HG02763 (cell line): ENCODE measurements around the gene C1GALT1.
"Not testable (repeated sequence)": the region's sequence is repeated elsewhere in the genome, so short reads cannot be mapped to it uniquely, and the experiment has no call there.

ENCODE experiments used
- ATAC-seq: cut with Tn5 transposase; IDR thresholded peaks from one replicate; pipeline ENCODE4 v1.9.1; 2021; ENCODE audit warnings: mild to moderate bottlenecking, moderate library complexity; ENCODE audit not compliant: unreplicated experiment

C1GALT1 gene

GRCh38 chr7:7231865-7232264 is 49.5 kb downstream of the C1GALT1 start:
- ATAC-seq = no peak

DNA sequence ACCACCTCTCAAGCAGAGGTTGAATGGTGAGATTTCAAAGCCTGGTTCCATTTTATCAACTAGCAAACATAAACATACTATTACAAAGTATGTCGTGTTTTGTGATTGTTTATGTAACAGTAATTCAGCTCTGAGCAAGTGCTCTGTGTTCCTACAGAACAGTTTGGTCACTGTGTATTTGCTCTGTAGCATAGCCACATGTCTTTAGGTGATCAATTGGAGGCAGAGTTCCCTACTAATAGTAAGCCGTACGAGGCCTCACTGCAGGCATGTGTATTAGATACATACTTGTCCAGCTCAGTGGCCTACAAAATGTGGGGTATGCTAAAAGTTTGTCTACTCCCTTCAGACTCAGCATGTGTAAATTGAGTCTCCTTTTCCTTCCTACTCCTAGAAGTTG is 53.0 kb downstream of the C1GALT1 start:
- ATAC-seq = no peak

GRCh38 chr7:7236041-7236440 is 53.7 kb downstream of the C1GALT1 start:
- no peak for ATAC-seq

DNA sequence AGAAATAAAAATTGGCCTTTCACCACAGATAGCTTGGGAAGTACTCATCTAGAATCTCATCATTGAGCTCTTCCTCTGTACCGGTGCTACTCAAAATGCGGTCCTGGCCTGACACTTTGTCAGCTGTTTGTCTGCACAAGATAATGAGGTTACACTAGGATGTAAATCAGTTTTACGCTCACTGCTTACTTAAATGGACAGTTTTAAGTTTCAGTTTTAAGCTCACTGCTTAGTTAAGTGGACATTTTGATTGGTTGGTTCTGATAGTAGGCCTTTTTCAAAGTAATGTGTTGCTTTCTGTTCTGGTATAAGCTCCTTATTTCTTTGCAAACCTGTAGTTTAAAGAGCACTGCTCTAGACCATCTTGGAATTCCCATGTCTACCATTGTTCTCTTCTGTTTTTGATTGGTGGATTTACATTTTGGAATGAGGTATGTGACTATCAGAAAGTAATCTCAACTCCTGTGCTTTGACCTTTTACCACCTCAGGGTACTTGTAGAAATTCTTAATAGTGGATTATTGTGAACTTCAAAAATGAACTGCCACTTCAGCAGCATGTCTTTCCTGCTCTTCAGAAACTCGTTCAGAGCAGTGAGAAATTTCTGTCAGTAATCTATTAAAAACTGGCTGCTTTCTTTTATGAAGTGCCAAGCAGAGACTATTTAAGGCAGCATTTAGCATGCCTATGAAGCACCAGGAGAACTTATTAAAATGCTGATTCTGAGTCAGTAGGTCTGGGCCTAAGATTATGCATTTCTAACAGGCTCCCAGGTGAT is 55.0 kb downstream of the C1GALT1 start:
- ATAC-seq = no peak

DNA sequence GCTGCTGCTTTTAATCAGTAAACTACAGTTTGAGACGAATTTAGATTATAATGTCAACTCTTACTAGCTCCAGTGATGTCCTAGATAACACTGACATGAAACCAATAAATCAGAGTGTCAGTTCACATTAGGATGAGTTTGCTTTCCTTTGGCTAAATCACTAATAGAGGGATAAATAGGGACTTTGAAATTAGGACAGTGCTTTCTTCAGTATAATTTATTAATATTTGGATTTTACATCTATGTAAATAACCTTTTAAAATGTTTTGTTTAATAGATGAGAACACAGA is 55.6 kb downstream of the C1GALT1 start:
- ATAC-seq = no peak

DNA sequence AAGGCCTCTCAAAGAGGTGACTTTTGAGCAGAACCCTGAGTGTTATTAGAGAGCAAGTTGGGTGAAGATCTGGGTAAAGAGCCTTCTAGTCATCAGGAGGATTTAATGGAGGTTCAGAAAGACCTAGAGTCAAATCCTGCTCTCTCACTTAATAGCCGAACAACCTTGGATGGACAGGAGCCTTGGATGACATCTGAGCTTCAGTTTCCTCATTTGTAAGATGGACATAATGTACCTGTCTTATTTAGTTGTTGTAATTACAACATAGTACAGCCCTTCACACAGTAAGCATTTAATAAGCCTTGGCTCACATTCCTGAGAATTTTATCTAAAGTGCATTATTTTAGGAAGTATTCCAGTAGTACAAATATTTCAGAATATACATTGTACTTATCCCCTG is 57.0 kb downstream of the C1GALT1 start:
- ATAC-seq = no peak

DNA sequence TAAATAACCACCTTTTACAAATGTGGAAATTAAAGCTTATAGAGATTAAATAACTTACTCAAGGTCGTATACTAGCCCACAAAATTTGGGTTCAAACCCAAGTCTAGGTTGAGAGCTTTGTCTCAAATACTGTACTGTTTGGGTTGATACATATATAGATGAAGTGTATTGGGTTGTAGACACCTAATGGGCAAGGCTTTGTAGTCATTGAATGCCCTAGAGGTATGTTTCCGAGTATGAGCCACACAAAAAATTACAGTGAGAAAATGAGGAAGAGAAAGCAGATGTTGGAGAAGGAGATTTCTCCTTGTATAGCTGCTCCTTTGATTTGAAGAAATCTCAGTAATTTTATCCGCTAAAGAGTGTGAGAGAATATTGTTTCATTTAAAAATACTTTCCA is 60.6 kb downstream of the C1GALT1 start:
- no peak for ATAC-seq

DNA sequence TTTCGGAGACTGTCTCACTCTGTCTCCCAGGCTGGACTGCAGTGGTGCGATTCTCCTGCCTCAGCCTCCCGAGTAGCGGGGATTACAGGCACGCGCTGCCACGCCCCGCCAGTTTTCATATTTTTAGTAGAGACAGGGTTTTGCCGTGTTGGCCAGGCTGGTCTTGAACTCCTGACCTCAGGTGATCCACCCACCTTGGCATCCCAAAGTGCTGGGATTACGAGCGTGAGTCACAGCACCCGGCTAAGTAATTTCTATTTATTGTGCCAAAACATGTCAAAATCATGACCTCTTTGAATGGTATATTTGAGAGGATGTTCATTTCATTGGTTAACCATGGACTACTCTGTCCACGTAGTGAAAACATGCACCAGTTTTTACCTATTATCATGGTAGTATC is 62.9 kb downstream of the C1GALT1 start:
- ATAC-seq = not testable (repeated sequence)

DNA sequence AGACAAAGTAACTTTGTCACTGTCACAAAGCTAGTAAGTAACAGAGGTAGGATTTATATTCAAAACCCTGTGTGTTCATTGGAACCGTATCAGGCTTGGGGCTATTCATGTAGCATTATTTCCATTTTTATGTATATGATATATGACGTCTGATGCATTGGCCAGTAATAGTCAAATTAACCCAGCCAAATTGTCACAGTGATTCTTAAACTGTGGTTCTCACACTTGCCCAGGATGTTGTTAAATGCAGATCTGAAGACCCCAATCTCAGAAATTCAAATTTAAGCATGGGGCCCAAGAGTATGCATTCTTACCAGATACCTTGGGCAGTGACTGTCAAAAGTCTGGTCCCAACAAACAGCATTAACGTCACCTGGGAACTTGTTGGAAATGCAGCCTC is 63.9 kb downstream of the C1GALT1 start:
- no peak for ATAC-seq

DNA sequence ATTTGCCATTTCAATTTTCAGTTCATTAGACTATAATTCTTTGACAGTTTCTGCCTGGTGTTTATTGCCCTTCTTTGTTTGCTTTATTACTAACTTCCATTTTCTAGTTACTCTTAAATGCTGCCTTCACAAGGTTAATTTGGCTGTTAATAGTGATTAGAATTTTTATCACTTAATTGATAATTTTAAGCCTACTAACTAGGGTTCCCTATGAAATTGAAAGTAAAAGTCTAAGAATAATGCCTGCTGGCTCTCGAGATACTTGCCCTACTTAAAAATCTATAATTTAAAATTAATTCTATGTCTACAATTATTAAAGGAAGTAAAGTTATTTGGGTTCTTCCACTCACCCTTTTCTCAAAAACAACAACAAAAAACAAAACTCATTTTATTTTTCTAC is 65.3 kb downstream of the C1GALT1 start:
- ATAC-seq = no peak

DNA sequence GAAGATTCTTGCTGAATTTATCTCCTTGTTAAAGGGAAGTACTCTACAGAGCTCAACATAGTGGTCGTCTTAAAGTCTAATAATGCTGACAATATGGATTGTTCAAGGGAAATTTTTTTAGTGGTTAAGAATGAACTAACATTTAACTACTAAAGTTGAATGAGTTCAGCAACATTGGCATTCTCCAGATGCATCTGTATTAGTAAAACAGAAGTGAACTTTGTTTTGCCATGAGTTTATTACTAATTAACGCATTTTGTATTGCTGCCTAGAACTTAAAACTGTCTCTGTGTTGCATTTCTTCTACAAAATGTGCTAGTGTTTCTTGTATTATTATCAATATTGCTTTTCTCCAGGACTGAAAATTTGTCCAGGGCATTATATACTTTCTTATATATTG is 67.5 kb downstream of the C1GALT1 start:
- ATAC-seq = no peak

- peak; percentile 92 for ATAC-seq
Measured at GRCh38 chr7:7251742-7252141, 69.4 kb downstream of the C1GALT1 start.

- no peak for ATAC-seq
Measured at GRCh38 chr7:7254319-7254718, 72.0 kb downstream of the C1GALT1 start.

DNA sequence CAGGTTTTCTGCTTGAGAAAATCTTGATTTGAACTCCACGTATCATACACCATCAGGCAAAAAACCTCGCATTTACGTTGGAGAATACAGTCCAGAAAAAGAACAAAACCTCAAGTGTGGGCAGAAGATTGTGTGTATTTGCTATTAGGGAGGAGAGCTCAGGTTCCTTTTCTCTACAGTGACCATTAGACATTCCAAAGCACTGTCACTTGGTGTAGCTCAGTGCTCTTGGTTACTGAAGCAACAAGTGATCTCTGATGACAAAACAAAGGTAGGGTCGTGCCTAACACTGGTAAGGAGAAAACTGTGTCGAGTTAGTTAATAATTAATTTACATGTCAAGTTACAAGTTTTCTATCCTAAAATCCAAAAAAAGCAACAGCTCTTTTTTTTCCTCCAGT is 72.6 kb downstream of the C1GALT1 start:
- no peak for ATAC-seq

- no peak for ATAC-seq
Measured at GRCh38 chr7:7256731-7257274, 74.5 kb downstream of the C1GALT1 start.

- peak; percentile 88 for ATAC-seq
Measured at GRCh38 chr7:7257899-7258692, 75.8 kb downstream of the C1GALT1 start.

- ATAC-seq = no peak
Measured at GRCh38 chr7:7261863-7262262, 79.5 kb downstream of the C1GALT1 start.

DNA sequence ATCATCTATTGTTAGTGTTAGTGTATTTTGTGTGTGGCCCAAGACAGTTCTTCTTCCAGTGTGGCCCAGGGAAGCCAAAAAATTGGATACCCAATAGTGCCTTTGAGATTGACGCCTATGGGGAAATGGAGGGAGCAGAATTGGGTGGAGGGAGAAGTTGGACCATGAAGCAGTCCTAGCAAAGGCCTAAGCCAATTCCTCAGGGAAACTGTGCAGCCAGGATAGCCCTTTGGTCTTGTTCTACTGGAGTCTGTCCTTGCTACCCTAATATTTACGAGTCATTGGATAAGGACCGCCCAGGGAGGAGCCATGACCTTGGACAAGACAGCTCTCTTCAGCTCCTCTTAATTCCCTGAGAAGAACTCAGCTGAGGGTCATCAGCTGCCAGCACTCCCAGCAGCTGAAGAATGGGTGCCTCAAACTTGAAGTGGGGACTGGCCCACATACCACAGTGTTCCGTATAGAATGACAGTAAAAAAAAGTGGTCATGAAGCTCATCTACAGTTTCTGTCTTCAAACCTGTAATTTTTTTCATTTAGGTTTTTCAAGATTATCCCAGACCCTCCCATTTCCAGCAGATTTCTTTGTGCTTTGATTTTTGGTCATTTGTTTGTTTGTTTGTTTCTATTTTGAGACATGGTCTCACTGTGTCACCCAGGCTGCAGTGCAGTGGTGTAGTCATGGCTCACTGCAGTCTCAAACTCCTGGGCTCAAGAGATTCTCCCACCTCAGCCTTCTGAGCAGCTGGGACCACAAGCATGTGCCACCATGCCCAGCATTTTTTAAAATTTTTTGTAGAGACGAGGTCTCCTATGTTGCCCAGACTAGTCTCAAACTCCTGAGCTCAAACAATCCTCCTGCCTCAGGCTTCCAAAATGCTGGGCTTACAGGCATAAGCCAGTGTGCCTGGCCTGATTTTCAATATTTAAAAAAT is 81.2 kb downstream of the C1GALT1 start:
- ATAC-seq = no peak

DNA sequence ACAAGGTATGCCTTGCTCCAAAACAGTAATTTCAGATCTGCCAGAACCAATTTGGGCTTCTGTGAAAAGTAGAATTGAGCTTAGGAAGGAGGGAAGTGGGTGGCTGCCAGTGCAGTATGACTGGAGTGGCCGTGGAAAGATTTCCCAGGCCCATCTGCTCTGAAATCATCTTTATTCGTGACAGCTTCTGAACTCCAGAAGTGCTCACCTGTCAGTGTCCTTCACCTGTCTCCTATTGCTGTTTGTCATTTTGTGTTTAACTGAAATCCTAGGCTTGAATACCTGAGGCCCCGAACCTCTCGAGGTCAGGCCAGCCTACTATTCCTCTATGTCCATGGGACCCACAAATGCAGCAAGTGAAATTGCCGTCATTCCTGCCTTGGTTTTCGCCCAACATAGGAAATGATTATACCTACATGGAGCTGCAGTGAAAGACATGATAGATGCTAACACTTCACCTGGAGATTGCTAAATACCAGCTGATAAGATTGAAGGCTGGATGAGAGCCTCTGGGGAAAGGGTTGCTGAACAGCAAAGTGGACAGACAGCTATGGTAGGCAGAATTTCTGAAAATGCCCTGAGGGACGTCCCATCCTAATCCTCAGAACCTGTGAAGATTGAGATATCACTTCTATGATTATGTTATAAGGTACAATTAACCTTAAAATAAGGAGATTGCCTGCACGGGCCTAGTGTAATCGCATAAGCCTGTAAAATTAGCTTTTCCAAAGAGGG is 82.1 kb downstream of the C1GALT1 start:
- ATAC-seq = no peak
